Ascending aorta (tissue), 2 donors: ENCODE measurements around the gene EIPR1. TPM values are rescaled to one million over a fixed set of nuclear protein-coding genes. Genes with fewer than 3 reads are reported as not detected.
A peak's percentile ranks its signal among the peaks of the same experiment; 100 is the strongest.

Source experiments
- DNase-seq, 2 donors: peaks; one replicate each; pipeline ENCODE4 v3.0.0-alpha.2; 2019; ENCODE audit warnings: low spot score in 2 of 2
- H3K27ac ChIP-seq, 2 donors: fragments of 200-600 bp; sonication (generic); one replicate each; pipeline ENCODE4 v1.5.1; 2016 to 2017; ENCODE audit warnings: mild to moderate bottlenecking in 1 of 2
- H3K27me3 ChIP-seq: fragments of 200-600 bp; sonication (generic); one replicate; pipeline ENCODE4 v1.5.1; 2017
- H3K36me3 ChIP-seq, 2 donors: fragments of 200-600 bp; sonication (generic); one replicate each; pipeline ENCODE4 v1.5.1; 2016
- H3K4me1 ChIP-seq, 2 donors: fragments of 200-600 bp; sonication (generic); one replicate each; pipeline ENCODE4 v1.5.1; 2016 to 2017; ENCODE audit warnings: mild to moderate bottlenecking in 1 of 2
- H3K4me3 ChIP-seq, 2 donors: fragments of 200-600 bp; sonication (generic); one replicate each; pipeline ENCODE4 v1.5.1; 2016 to 2017; ENCODE audit warnings: mild to moderate bottlenecking in 1 of 2
- H3K9me3 ChIP-seq, 2 donors: fragments of 200-600 bp; sonication (generic); one replicate each; pipeline ENCODE4 v1.5.1; 2016
- intact Hi-C: fragments of 100-400 bp; cut with DNase I; formaldehyde crosslinking; loops from one replicate; pipeline ENCODE4 v1.15.1; 2023
- total RNA-seq: library from RNA; depleted of rRNA; stranded (reverse); fragments of >200 nt; gene quantifications from one replicate; pipeline ENCODE4 v1.1.0, GENCODE V29; 2016
- TF ChIP-seq, protein P1 (sequence below), 3 experiments: fragments of 200-600 bp in 2 of 3; fragments of 450-650 bp in 1 of 3; sonication (generic) in 2 of 3; IDR thresholded peaks; one replicate each; pipeline ENCODE4 v1.5.1; 2016 to 2019; ENCODE audit warnings: antibody characterized with exemption in 3 of 3, mild to moderate bottlenecking in 1 of 3, moderate library complexity in 1 of 3

The EIPR1 gene
- total RNA-seq, 1 donor from 2014 or later, result 14.5 TPM

DNA sequence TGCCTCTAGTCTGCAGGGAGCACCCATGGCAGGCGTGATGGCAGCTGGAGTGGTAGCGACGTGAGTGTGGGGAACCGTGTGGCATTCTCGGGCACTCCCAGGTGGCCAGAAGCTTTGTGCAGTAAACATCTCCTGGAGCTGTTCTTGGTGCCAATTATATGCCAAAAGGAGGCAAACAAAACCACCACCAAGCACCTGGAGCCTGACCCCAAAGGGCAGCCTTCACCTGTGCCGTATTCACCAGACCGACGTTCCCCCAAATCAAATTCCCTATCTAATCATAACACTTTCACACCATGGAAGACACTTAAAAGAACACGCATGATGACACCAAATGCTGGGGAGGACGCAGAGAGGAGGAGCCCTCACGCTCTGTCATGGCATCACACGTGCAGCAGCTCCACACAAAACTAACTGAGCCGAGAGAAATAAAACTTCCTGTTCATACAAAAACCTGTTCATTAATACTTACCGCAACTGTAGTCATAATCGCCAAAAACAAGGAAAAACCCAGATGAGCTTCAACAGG is 123.6 kb downstream of the EIPR1 start:
- H3K4me3 ChIP-seq, result no peak overlapping the region
- peaks cover 0 to 42% of the 10 kb centered on the region in 2 donors for H3K36me3 ChIP-seq
- peaks cover 9 to 22% of the 10 kb centered on the region in 2 donors for H3K9me3 ChIP-seq
- intact Hi-C loops, result no loop called here
- no peaks in the 10 kb centered on the region for H3K4me1 ChIP-seq
- H3K27me3 ChIP-seq, result no peaks in the 10 kb centered on the region
- no peak for DNase-seq
- H3K27ac ChIP-seq, result no peak overlapping the region
- TF ChIP-seq, protein P1, sequence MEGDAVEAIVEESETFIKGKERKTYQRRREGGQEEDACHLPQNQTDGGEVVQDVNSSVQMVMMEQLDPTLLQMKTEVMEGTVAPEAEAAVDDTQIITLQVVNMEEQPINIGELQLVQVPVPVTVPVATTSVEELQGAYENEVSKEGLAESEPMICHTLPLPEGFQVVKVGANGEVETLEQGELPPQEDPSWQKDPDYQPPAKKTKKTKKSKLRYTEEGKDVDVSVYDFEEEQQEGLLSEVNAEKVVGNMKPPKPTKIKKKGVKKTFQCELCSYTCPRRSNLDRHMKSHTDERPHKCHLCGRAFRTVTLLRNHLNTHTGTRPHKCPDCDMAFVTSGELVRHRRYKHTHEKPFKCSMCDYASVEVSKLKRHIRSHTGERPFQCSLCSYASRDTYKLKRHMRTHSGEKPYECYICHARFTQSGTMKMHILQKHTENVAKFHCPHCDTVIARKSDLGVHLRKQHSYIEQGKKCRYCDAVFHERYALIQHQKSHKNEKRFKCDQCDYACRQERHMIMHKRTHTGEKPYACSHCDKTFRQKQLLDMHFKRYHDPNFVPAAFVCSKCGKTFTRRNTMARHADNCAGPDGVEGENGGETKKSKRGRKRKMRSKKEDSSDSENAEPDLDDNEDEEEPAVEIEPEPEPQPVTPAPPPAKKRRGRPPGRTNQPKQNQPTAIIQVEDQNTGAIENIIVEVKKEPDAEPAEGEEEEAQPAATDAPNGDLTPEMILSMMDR (IDR thresholded peaks at IDR 0.05), result no peak

DNA sequence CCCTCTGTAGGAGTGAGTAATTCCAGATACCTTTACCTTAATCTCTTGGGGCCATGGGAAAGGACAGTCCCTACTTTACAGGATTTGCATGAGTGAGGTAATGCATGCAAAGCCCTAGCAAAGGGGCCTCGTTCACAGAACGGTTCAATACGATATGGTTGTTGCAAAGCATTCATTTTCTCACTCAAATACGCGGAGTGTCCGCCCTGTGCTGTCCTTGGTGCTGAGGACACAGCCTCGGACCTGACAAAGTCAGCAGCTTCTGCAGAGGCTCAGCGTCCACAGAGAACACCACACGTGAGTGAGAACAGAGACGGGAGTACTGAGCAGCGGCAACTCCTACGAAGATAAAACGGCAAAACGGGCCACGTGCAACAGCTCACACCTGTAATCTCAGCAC is 125.7 kb downstream of the EIPR1 start:
- H3K4me1 ChIP-seq, result no peaks in the 10 kb centered on the region
- H3K36me3 ChIP-seq, result peaks cover 0 to 36% of the 10 kb centered on the region in 2 donors
- TF ChIP-seq, protein P1 (IDR thresholded peaks at IDR 0.05), result no peak
- no peaks in the 10 kb centered on the region for H3K27me3 ChIP-seq
- no peak for DNase-seq
- H3K9me3 ChIP-seq, result peaks cover 13 to 28% of the 10 kb centered on the region in 2 donors
- no peak overlapping the region for H3K4me3 ChIP-seq
- H3K27ac ChIP-seq, result no peak overlapping the region
- intact Hi-C loops, result no loop called here

DNA sequence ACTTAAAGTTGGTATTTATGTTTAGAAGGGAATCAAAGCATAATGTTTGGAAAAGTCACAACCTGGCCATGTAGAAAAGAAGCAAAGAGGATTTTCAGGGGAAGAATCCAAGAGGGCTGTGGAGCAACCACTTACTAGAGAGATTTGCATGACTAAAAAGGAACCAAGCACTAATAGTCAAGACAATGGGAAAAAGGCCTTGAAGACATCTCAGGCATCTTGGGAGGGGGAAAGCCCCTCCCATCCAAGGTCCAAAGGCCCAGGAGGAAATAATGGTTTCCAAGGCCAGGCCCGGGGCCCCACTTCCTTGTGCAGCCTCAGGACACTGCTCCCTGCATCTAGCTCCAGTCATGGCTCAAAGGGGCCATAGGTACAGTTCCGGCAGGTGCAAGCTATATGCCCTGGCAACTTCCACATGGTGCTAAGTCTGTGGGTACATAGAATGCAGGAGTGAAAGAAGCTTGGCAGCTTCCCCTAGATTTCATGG is 128.1 kb downstream of the EIPR1 start:
- intact Hi-C loops, result no loop called here

DNA sequence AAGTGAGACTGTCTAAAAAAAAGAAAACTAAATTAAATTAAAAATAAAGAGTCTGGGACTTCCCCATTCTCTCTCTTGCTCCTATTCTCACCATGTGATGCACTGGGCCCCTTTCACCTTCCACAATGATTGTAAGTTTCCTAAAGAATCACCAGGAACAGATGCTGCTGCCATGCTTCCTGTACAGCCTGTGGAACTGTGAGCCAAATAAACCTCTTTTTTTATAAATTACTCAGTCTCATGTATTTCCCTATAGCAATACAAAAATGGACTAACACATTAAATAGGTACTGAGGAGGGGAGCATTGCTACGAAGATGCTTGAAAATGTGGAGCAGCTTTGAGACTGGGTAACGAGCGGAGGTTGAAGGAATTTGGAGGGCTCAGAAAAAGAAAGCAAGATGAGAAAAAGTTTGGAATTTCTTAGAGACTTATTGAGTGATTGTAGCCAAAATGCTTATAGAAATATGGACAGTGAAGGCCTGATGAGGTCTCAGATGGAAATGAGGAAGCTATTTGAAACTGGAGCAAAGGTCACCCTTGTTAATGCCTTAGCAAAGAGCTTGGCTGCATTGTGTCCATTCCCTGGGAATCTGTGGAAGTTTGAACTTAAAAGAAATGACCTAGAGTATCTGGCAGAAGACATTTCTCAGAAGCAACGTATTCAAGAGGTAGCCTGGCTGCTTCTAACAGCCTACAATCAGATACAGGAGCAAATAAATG is 128.7 kb downstream of the EIPR1 start:
- TF ChIP-seq, protein P1 (IDR thresholded peaks at IDR 0.05), result no peak
- H3K36me3 ChIP-seq, result peaks cover 3 to 20% of the 10 kb centered on the region in 2 donors
- DNase-seq, result no peak
- H3K9me3 ChIP-seq, result peaks cover 13 to 28% of the 10 kb centered on the region in 2 donors
- H3K27me3 ChIP-seq, result no peaks in the 10 kb centered on the region
- no peaks in the 10 kb centered on the region for H3K4me1 ChIP-seq
- no peak overlapping the region for H3K4me3 ChIP-seq
- intact Hi-C loops, result no loop called here
- no peak overlapping the region for H3K27ac ChIP-seq

More for the DNA sequence above, 128.1 kb downstream of the EIPR1 start:
- Histone ChIP-seq H3K4me3 (no peak overlapping the region), H3K27ac (no peak overlapping the region), H3K9me3 (peaks cover 13 to 28% of the 10 kb centered on the region in 2 donors), H3K27me3 (no peaks in the 10 kb centered on the region), H3K4me1 (no peaks in the 10 kb centered on the region), H3K36me3 (peaks cover under 1 to 21% of the 10 kb centered on the region in 2 donors)
- DNase-seq, result peak in 1 of 2 donors; percentile 5
- TF ChIP-seq, protein P1 (IDR thresholded peaks at IDR 0.05), result no peak

DNA sequence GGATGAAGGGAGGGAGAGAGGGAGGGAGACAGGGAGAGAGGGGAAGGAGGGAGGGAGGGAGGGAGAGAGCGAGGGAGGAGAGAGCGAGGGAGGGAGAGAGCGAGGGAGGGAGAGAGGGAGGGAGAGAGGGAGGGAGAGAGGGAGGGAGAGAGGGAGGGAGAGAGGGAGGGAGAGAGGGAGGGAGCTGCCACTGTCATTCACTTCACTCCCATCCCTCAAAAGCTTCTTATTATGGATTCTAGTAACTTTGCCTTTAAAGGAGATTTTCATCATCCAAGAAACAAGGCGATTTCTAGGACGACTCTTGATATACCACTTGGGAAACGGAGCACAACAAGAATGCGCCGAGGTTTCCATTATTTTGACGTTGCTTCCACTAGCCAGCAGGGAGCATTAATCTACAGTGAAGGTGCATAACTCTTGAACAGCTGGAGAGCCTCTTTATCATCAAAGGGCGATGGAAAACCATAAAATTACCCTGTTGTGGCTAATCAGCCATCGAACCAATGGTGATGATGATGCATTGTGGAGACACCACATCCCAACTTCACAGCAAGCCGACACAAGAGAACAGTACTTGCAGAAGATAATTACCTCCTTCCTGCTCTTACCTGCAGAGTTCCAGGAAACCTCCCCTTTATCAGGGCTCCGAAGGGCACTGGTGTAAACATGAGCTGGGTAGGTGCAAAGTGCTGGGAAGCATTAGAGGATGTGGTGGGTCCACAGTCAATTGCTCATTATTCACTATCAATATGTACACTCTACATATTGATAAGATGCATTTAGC is 130.5 kb downstream of the EIPR1 start:
- H3K27me3 ChIP-seq, result no peaks in the 10 kb centered on the region

More for the DNA sequence above, 130.5 kb downstream of the EIPR1 start:
- peaks cover 13 to 25% of the 10 kb centered on the region in 2 donors for H3K9me3 ChIP-seq
- TF ChIP-seq, protein P1 (IDR thresholded peaks at IDR 0.05), result no peak
- intact Hi-C loops, result no loop called here
- DNase-seq, result no peak
- no peak overlapping the region for H3K4me3 ChIP-seq
- no peaks in the 10 kb centered on the region for H3K4me1 ChIP-seq
- peaks cover 3 to 16% of the 10 kb centered on the region in 2 donors for H3K36me3 ChIP-seq
- H3K27ac ChIP-seq, result no peak overlapping the region
